ENCODE results near the gene CYB561D2.

CYB561D2 gene

GRCh38 chr3:50341996-50342650 lies 8.5 kb upstream of the CYB561D2 start:
- Histone ChIP-seq H2BK15ac (ENCODE audit: low read depth, poor library complexity, severe bottlenecking) (no peak overlapping the region), H2AK5ac (ENCODE audit: low read length, severe bottlenecking) (no peak overlapping the region), H3K27me3 (ENCODE audit: control insufficient read depth in 1 of 2, insufficient read depth in 1 of 2, low read length in 2 of 2) (no peaks in the 10 kb centered on the region), H3K79me1 (replicated peaks; ENCODE audit: low read length, poor library complexity, severe bottlenecking) (peaks cover 6% of the 10 kb centered on the region), H3K14ac (ENCODE audit: low read length in 2 of 2) (no peak overlapping the region), H4K8ac (ENCODE audit: low read length) (no peak overlapping the region), H2BK12ac (ENCODE audit: low read length in 2 of 2) (no peak overlapping the region), H3K27ac (ENCODE audit: low read length, poor library complexity, severe bottlenecking) (no peak overlapping the region), H2BK5ac (ENCODE audit: low read depth, low read length, poor library complexity, severe bottlenecking) (no peak overlapping the region), H3K23ac (ENCODE audit: low read length in 2 of 2) (no peak overlapping the region), H3K18ac (ENCODE audit: low read depth in 1 of 2, low read length in 2 of 2) (no peak overlapping the region), H3K36me3 (ENCODE audit: control insufficient read depth in 1 of 2, insufficient read depth in 2 of 2, low read depth in 1 of 2, low read length in 2 of 2) (no peaks in the 10 kb centered on the region), H2BK120ac (ENCODE audit: low read depth, low read length) (no peak overlapping the region), H3K9me3 (ENCODE audit: control insufficient read depth, low read length) (no peaks in the 10 kb centered on the region), H4K91ac (ENCODE audit: low read length) (no peak overlapping the region), H3K4me2 (ENCODE audit: low read length, poor library complexity, severe bottlenecking) (no peak overlapping the region), H2AFZ (ENCODE audit: low read depth, low read length) (no peak overlapping the region), H3K4ac (ENCODE audit: low read depth in 1 of 2, low read length in 2 of 2) (no peak overlapping the region), H3K4me1 (ENCODE audit: control insufficient read depth, insufficient read depth, low read depth, low read length) (peaks cover 29% of the 10 kb centered on the region), H3K4me3 (ENCODE audit: insufficient read depth in 1 of 2, low read depth in 1 of 2, low read length in 2 of 2) (no peak overlapping the region), H3K9ac (ENCODE audit: low read length) (no peak overlapping the region)
- DNase-seq, result no peak
- 94% methylated on average over 13 of the region's 13 CpGs for WGBS

DNA sequence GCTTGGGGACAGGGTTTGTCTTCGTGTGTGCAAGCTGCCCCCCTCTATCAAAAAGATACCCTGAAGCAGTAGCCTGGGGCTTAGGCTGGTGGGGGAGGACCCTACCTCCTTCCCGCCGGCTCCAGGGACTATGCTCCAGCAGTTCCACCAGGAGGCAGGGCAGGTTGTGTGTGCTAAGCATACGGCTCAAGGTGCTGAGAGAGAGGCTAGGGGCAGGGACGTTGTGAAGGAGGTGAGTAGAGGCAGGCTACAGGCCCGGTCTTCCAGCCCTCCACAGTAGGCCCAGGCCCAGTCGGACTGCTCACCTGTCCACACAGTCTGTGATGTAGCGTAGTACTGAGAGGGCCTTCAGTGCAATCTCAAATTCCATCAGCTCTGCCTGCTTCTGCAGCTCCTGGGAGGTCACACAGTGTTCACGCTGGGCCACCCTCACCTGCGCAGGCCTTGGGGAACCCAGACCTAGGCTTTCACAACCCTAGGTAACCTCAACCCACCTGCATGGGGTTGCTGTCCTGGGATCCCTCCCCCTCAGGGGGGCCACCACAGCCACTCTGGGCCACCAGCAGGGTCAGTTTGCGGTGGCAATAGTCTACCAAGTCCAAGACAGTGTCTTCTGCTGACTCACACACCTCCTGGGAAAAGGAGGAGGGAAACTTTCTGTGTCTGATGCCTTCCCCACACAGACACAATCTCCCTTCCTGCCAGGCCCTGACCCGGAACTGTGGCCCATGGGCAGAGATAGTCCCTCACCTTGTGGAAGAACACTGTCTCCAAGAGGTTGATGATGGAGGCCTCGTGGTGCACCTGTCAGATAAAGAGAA lies 7.6 kb upstream of the CYB561D2 start:
- Histone ChIP-seq H2BK120ac (ENCODE audit: low read depth, low read length) (no peak overlapping the region), H2BK12ac (ENCODE audit: low read length in 2 of 2) (no peak overlapping the region), H3K27ac (ENCODE audit: low read length, poor library complexity, severe bottlenecking) (no peak overlapping the region), H4K8ac (ENCODE audit: low read length) (no peak overlapping the region), H3K9me3 (ENCODE audit: control insufficient read depth, low read length) (no peaks in the 10 kb centered on the region), H2BK15ac (ENCODE audit: low read depth, poor library complexity, severe bottlenecking) (no peak overlapping the region), H3K14ac (ENCODE audit: low read length in 2 of 2) (no peak overlapping the region), H2AFZ (ENCODE audit: low read depth, low read length) (no peak overlapping the region), H3K4me1 (ENCODE audit: control insufficient read depth, insufficient read depth, low read depth, low read length) (peaks cover 27% of the 10 kb centered on the region), H2AK5ac (ENCODE audit: low read length, severe bottlenecking) (no peak overlapping the region), H3K4me2 (ENCODE audit: low read length, poor library complexity, severe bottlenecking) (no peak overlapping the region), H3K36me3 (ENCODE audit: control insufficient read depth in 1 of 2, insufficient read depth in 2 of 2, low read depth in 1 of 2, low read length in 2 of 2) (peaks cover 7 to 8% of the 10 kb centered on the region in 2 experiments), H3K23ac (ENCODE audit: low read length in 2 of 2) (no peak overlapping the region), H3K4me3 (ENCODE audit: insufficient read depth in 1 of 2, low read depth in 1 of 2, low read length in 2 of 2) (no peak overlapping the region), H3K4ac (ENCODE audit: low read depth in 1 of 2, low read length in 2 of 2) (no peak overlapping the region), H2BK5ac (ENCODE audit: low read depth, low read length, poor library complexity, severe bottlenecking) (no peak overlapping the region), H4K91ac (ENCODE audit: low read length) (no peak overlapping the region), H3K18ac (ENCODE audit: low read depth in 1 of 2, low read length in 2 of 2) (no peak overlapping the region), H3K9ac (ENCODE audit: low read length) (no peak overlapping the region), H3K79me1 (replicated peaks; ENCODE audit: low read length, poor library complexity, severe bottlenecking) (peaks cover 7% of the 10 kb centered on the region), H3K27me3 (ENCODE audit: control insufficient read depth in 1 of 2, insufficient read depth in 1 of 2, low read length in 2 of 2) (no peaks in the 10 kb centered on the region)
- 68% methylated on average over 13 of the region's 13 CpGs for WGBS
- DNase-seq, result no peak

DNA sequence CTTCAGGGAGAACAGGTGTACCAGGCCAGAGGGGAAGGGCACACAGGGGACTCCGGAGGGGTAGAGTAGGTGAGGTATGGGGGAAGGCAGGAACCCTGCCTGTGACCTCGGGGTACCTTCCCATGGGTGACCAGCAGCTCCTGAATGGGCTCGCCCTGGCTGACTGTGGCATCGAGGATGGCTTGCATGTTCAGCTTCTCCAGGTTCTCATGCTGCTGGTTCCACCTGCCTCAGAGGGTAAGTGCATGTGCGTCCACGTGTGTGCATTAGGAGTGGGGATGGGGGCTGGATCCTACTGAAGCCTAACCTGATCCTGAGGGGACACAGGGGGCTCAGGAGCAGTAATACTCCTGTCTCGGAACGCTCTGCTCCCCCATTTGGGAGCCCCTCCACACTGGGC lies 5.7 kb upstream of the CYB561D2 start:
- Histone ChIP-seq H3K4ac (ENCODE audit: low read depth in 1 of 2, low read length in 2 of 2) (no peak overlapping the region), H3K4me1 (ENCODE audit: control insufficient read depth, insufficient read depth, low read depth, low read length) (peaks cover 30% of the 10 kb centered on the region), H2BK5ac (ENCODE audit: low read depth, low read length, poor library complexity, severe bottlenecking) (no peak overlapping the region), H4K8ac (ENCODE audit: low read length) (no peak overlapping the region), H3K27ac (ENCODE audit: low read length, poor library complexity, severe bottlenecking) (no peak overlapping the region), H2AFZ (ENCODE audit: low read depth, low read length) (no peak overlapping the region), H3K9me3 (ENCODE audit: control insufficient read depth, low read length) (no peaks in the 10 kb centered on the region), H2BK12ac (ENCODE audit: low read length in 2 of 2) (no peak overlapping the region), H3K4me2 (ENCODE audit: low read length, poor library complexity, severe bottlenecking) (peak overlapping the region; percentile 95), H3K14ac (ENCODE audit: low read length in 2 of 2) (no peak overlapping the region), H3K18ac (ENCODE audit: low read depth in 1 of 2, low read length in 2 of 2) (no peak overlapping the region), H2BK120ac (ENCODE audit: low read depth, low read length) (no peak overlapping the region), H3K23ac (ENCODE audit: low read length in 2 of 2) (no peak overlapping the region), H3K4me3 (ENCODE audit: insufficient read depth in 1 of 2, low read depth in 1 of 2, low read length in 2 of 2) (peak overlapping the region; percentile 48 to 74), H3K79me1 (replicated peaks; ENCODE audit: low read length, poor library complexity, severe bottlenecking) (peaks cover 16% of the 10 kb centered on the region), H2AK5ac (ENCODE audit: low read length, severe bottlenecking) (no peak overlapping the region), H3K9ac (ENCODE audit: low read length) (peak overlapping the region; percentile 64), H3K27me3 (ENCODE audit: control insufficient read depth in 1 of 2, insufficient read depth in 1 of 2, low read length in 2 of 2) (no peaks in the 10 kb centered on the region), H2BK15ac (ENCODE audit: low read depth, poor library complexity, severe bottlenecking) (no peak overlapping the region), H4K91ac (ENCODE audit: low read length) (no peak overlapping the region), H3K36me3 (ENCODE audit: control insufficient read depth in 1 of 2, insufficient read depth in 2 of 2, low read depth in 1 of 2, low read length in 2 of 2) (peaks cover 14 to 20% of the 10 kb centered on the region in 2 experiments)
- 47% methylated on average over 5 of the region's 8 CpGs for WGBS
- no peak for DNase-seq

GRCh38 chr3:50345586-50346234 lies 5.0 kb upstream of the CYB561D2 start, which contains the start of gene ZMYND10:
ZMYND10 (minus strand) TSS chr3:50345732; CDS start chr3:50345579, 153 bp downstream.
- Histone ChIP-seq H3K36me3 (ENCODE audit: control insufficient read depth in 1 of 2, insufficient read depth in 2 of 2, low read depth in 1 of 2, low read length in 2 of 2) (peaks cover 14 to 20% of the 10 kb centered on the region in 2 experiments), H3K27me3 (ENCODE audit: control insufficient read depth in 1 of 2, insufficient read depth in 1 of 2, low read length in 2 of 2) (no peaks in the 10 kb centered on the region), H3K23ac (ENCODE audit: low read length in 2 of 2) (no peak within 1 kb of the TSS), H3K4ac (ENCODE audit: low read depth in 1 of 2, low read length in 2 of 2) (no peak within 1 kb of the TSS), H2BK15ac (ENCODE audit: low read depth, poor library complexity, severe bottlenecking) (no peak within 1 kb of the TSS), H3K9ac (ENCODE audit: low read length) (peak within 1 kb of the TSS; percentile 64), H2BK12ac (ENCODE audit: low read length in 2 of 2) (no peak within 1 kb of the TSS), H2AFZ (ENCODE audit: low read depth, low read length) (peak within 1 kb of the TSS; percentile 72), H2BK120ac (ENCODE audit: low read depth, low read length) (no peak within 1 kb of the TSS), H3K4me2 (ENCODE audit: low read length, poor library complexity, severe bottlenecking) (peak within 1 kb of the TSS; percentile 95), H2AK5ac (ENCODE audit: low read length, severe bottlenecking) (no peak within 1 kb of the TSS), H3K18ac (ENCODE audit: low read depth in 1 of 2, low read length in 2 of 2) (no peak within 1 kb of the TSS), H4K91ac (ENCODE audit: low read length) (no peak within 1 kb of the TSS), H2BK5ac (ENCODE audit: low read depth, low read length, poor library complexity, severe bottlenecking) (no peak within 1 kb of the TSS), H3K79me1 (replicated peaks; ENCODE audit: low read length, poor library complexity, severe bottlenecking) (peaks cover 16% of the 10 kb centered on the region), H4K8ac (ENCODE audit: low read length) (peak within 1 kb of the TSS; percentile 58), H3K9me3 (ENCODE audit: control insufficient read depth, low read length) (no peaks in the 10 kb centered on the region), H3K27ac (ENCODE audit: low read length, poor library complexity, severe bottlenecking) (no peak within 1 kb of the TSS), H3K14ac (ENCODE audit: low read length in 2 of 2) (no peak within 1 kb of the TSS), H3K4me3 (ENCODE audit: insufficient read depth in 1 of 2, low read depth in 1 of 2, low read length in 2 of 2) (peak within 1 kb of the TSS; percentile 48 to 74), H3K4me1 (ENCODE audit: control insufficient read depth, insufficient read depth, low read depth, low read length) (peaks cover 29% of the 10 kb centered on the region)
- whole genome bisulfite sequencing, result 14% methylated on average over 45 of the region's 45 CpGs
- DNase-seq, result no peak

Data from mesenchymal stem cell (in vitro differentiated cells and primary cell).